GM23338 (cell line): ENCODE data around the gene RIPPLY2. TPM values are rescaled to one million over a fixed set of nuclear protein-coding genes. Genes with fewer than 3 reads are reported as not detected.

Experiments used
- ATAC-seq: fragments of 200-7000 bp; cut with Tn5 transposase; 3 replicates; pipeline ENCODE4 v1.9.1; 2020
- DNase-seq: peaks from one replicate; pipeline ENCODE4 v3.0.0-alpha.2; 2015; ENCODE audit warnings: low spot score
- H2AFZ ChIP-seq: fragments of 200-600 bp; sonication (generic); 2 replicates; pipeline ENCODE4 v1.8.0; 2016; ENCODE audit warnings: antibody characterized with exemption, mild to moderate bottlenecking, moderate library complexity
- H3F3A ChIP-seq: fragments of 200-600 bp; sonication (generic); replicated peaks from 2 replicates; pipeline ENCODE4 v1.8.0; 2017; ENCODE audit warnings: antibody characterized with exemption, mixed run types, low read depth
- H3K27ac ChIP-seq: fragments of 200-600 bp; sonication (generic); 2 replicates; pipeline ENCODE4 v1.6.1; 2016; ENCODE audit warnings: low read depth
- H3K27me3 ChIP-seq: fragments of 200-600 bp; sonication (generic); 2 replicates; pipeline ENCODE4 v1.8.0; 2016; ENCODE audit warnings: mild to moderate bottlenecking, mixed run types, moderate library complexity; ENCODE audit not compliant: insufficient read depth
- H3K36me3 ChIP-seq: fragments of 200-600 bp; sonication (generic); 2 replicates; pipeline ENCODE4 v1.8.0; 2016; ENCODE audit warnings: mild to moderate bottlenecking; ENCODE audit not compliant: insufficient read depth
- H3K4me1 ChIP-seq: fragments of 200-600 bp; sonication (generic); 2 replicates; pipeline ENCODE4 v1.8.0; 2016; ENCODE audit warnings: mild to moderate bottlenecking, moderate library complexity; ENCODE audit not compliant: insufficient read depth
- H3K4me2 ChIP-seq: fragments of 200-600 bp; sonication (generic); 2 replicates; pipeline ENCODE4 v1.7.1; 2017; ENCODE audit warnings: mixed run types
- H3K4me3 ChIP-seq: fragments of 200-600 bp; sonication (generic); 2 replicates; pipeline ENCODE4 v1.6.1; 2016; ENCODE audit warnings: mixed run types
- H3K79me2 ChIP-seq: fragments of 200-600 bp; sonication (generic); replicated peaks from 2 replicates; pipeline ENCODE4 v1.8.0; 2017; ENCODE audit warnings: mild to moderate bottlenecking; ENCODE audit not compliant: insufficient read depth
- H3K9me2 ChIP-seq: fragments of 200-600 bp; sonication (generic); 2 replicates; pipeline ENCODE4 v1.8.0; 2017; ENCODE audit not compliant: insufficient read depth
- H4K20me1 ChIP-seq: fragments of 200-600 bp; sonication (generic); replicated peaks from 2 replicates; pipeline ENCODE4 v1.8.0; 2017; ENCODE audit warnings: mild to moderate bottlenecking; ENCODE audit not compliant: insufficient read depth
- H3K27ac Mint-ChIP-seq: 2 replicates; pipeline ENCODE4 v1.8.0; 2020; ENCODE audit warnings: inconsistent platforms, mild to moderate bottlenecking, moderate library complexity, mixed read lengths
- H3K27me3 Mint-ChIP-seq: 3 replicates; pipeline ENCODE4 v1.8.0; 2022; ENCODE audit warnings: low read depth, mild to moderate bottlenecking, moderate library complexity, mixed read lengths, inconsistent platforms; ENCODE audit not compliant: insufficient read depth, poor library complexity
- H3K36me3 Mint-ChIP-seq: 3 replicates; pipeline ENCODE4 v1.8.0; 2021; ENCODE audit warnings: low read depth, mild to moderate bottlenecking, inconsistent platforms, moderate library complexity, mixed read lengths
- H3K4me1 Mint-ChIP-seq: 3 replicates; pipeline ENCODE4 v1.8.0; 2020; ENCODE audit warnings: mild to moderate bottlenecking, inconsistent platforms, mixed read lengths
- H3K4me3 Mint-ChIP-seq: 3 replicates; pipeline ENCODE4 v1.8.0; 2021; ENCODE audit warnings: moderate library complexity, mild to moderate bottlenecking, inconsistent platforms, mixed read lengths
- H3K9me3 Mint-ChIP-seq: 3 replicates; pipeline ENCODE4 v1.8.0; 2020; ENCODE audit warnings: moderate library complexity, mild to moderate bottlenecking, inconsistent platforms, mixed read lengths
- CREB1 ChIP-seq: fragments of 250-450 bp; sonication (Bioruptor Pico); IDR thresholded peaks from 2 replicates; pipeline ENCODE4 v1.5.0; 2020; ENCODE audit warnings: low read depth, mild to moderate bottlenecking, moderate library complexity
- CTCF ChIP-seq, 2 experiments: fragments of 200-600 bp in 1 of 2; sonication (generic) in 1 of 2; conservative IDR thresholded peaks; 2 replicates each; pipeline versions ENCODE4 v1.5.1 to v1.6.1; 2016 to 2017; ENCODE audit warnings: antibody characterized with exemption in 2 of 2, low read depth in 2 of 2, mild to moderate bottlenecking in 2 of 2, moderate library complexity in 1 of 2
- ETS1 ChIP-seq: IDR thresholded peaks from 2 replicates; pipeline ENCODE4 v1.6.1; 2016; ENCODE audit warnings: antibody characterized with exemption
- EZH2 ChIP-seq: fragments of 200-600 bp; sonication (generic); IDR thresholded peaks from one replicate; pipeline ENCODE4 v1.8.0; 2017; ENCODE audit warnings: antibody characterized with exemption, mild to moderate bottlenecking, low read depth; ENCODE audit not compliant: unreplicated experiment
- EZH2phosphoT487 ChIP-seq: fragments of 200-600 bp; sonication (generic); IDR thresholded peaks from one replicate; pipeline ENCODE4 v1.8.1; 2018; ENCODE audit warnings: antibody characterized with exemption; ENCODE audit not compliant: unreplicated experiment
- NANOG ChIP-seq: IDR thresholded peaks from 2 replicates; pipeline ENCODE4 v1.6.1; 2016; ENCODE audit warnings: antibody characterized with exemption, borderline replicate concordance
- POLR2AphosphoS5 ChIP-seq: IDR thresholded peaks from 2 replicates; pipeline ENCODE4 v1.6.1; 2016; ENCODE audit warnings: antibody characterized with exemption, low read depth
- REST ChIP-seq: IDR thresholded peaks from one replicate; pipeline ENCODE4 v1.6.1; 2018; ENCODE audit warnings: antibody characterized with exemption; ENCODE audit not compliant: unreplicated experiment
- ZNF114 ChIP-seq: fragments of 250-450 bp; sonication (Bioruptor Pico); IDR thresholded peaks from 2 replicates; pipeline ENCODE4 v1.5.0; 2020; ENCODE audit warnings: mild to moderate bottlenecking, moderate library complexity
- ZNF331 ChIP-seq: fragments of 250-450 bp; sonication (Bioruptor Pico); IDR thresholded peaks from 2 replicates; pipeline ENCODE4 v1.5.0; 2020; ENCODE audit warnings: low read depth, mild to moderate bottlenecking, moderate library complexity
- ZNF462 ChIP-seq: fragments of 250-450 bp; sonication (Bioruptor Pico); IDR thresholded peaks from 2 replicates; pipeline ENCODE4 v1.5.0; 2020; ENCODE audit warnings: mild to moderate bottlenecking, moderate library complexity
- polyA plus RNA-seq: library from polyadenylated mRNA; unstranded; fragments of >200 nt; fragmentation: Nextera tagmentation; extraction: Ambion mirVana; gene quantifications from 2 replicates; pipeline ENCODE4 v1.2.1, GENCODE V29; 2016
- total RNA-seq: library from RNA; depleted of rRNA; stranded (reverse); fragments of >200 nt; shearing (Covaris generic); gene quantifications from 2 replicates; pipeline ENCODE4 v1.2.3, GENCODE V29; 2014

The RIPPLY2 gene
- total and polyA plus RNA-seq, 2 experiments from 2014 or later: 3.4 to 4.0 TPM

GRCh38 chr6:83824388-83824801 is 28.8 kb upstream of the RIPPLY2 start (continued):
- TF ChIP-seq REST (no peak), ETS1 (no peak), CTCF (conservative IDR thresholded peaks at IDR 0.05; ENCODE audit: low read depth in 2 of 2) (no peak), EZH2 (no peak), POLR2AphosphoS5 (no peak), ZNF114 (no peak), ZNF331 (CRISPR knock-in tag) (no peak), NANOG (no peak)

GRCh38 chr6:83824831-83825230 is 28.3 kb upstream of the RIPPLY2 start:
- Histone ChIP-seq H3K4me1 (0 out of 2 replicates have a peak, but pooled peaks cover 6% of the 10 kb centered on the region), H3K9me2 (no peaks in the 10 kb centered on the region), H3F3A (no peaks in the 10 kb centered on the region), H3K4me2 (no peak overlapping the region), H4K20me1 (no peaks in the 10 kb centered on the region), H2AFZ (no peak overlapping the region), H3K4me3 (no peak overlapping the region), H3K36me3 (no peaks in the 10 kb centered on the region), H3K27me3 (no peaks in the 10 kb centered on the region), H3K27ac (no peak overlapping the region), H3K79me2 (no peaks in the 10 kb centered on the region)
- Mint-ChIP-seq H3K9me3 (no peaks in the 10 kb centered on the region), H3K4me1 (peaks cover 23% of the 10 kb centered on the region; the same call in 2 of the 3 replicates), H3K27ac (peak overlapping the region; percentile 87), H3K36me3 (no peaks in the 10 kb centered on the region), H3K4me3 (no peak overlapping the region), H3K27me3 (no peaks in the 10 kb centered on the region)
- ATAC-seq (no peak), DNase-seq (no peak)
- TF ChIP-seq ZNF462 (CRISPR knock-in tag) (no peak), EZH2phosphoT487 (no peak), ZNF114 (no peak), NANOG (no peak), POLR2AphosphoS5 (no peak), ETS1 (no peak), ZNF331 (CRISPR knock-in tag) (no peak), EZH2 (no peak), CREB1 (CRISPR knock-in tag) (no peak)
